ENCODE data around the gene PCMTD2.

GRCh38 chr20:64276817-64277216 lies 21.3 kb downstream of the PCMTD2 start:
- TF ChIP-seq CTCF (conservative IDR thresholded peaks at IDR 0.05; ENCODE audit: low read depth, low read length) = no peak
- no peak for TF ChIP-seq EZH2phosphoT487 (IDR thresholded peaks at IDR 0.05; ENCODE audit: borderline replicate concordance, low read length)
